BE2C (cell line): ENCODE measurements around the gene LST1.

Source experiments
- DNase-seq: peaks from one replicate; pipeline ENCODE4 v3.0.0-alpha.2; 2020
- H3K27me3 ChIP-seq: fragments of 250-450 bp; sonication (Bioruptor Pico); 2 replicates; pipeline ENCODE4 v1.5.1; 2020; ENCODE audit warnings: mild to moderate bottlenecking
- H3K36me3 ChIP-seq: fragments of 250-450 bp; sonication (Bioruptor Pico); 2 replicates; pipeline ENCODE4 v1.5.1; 2020; ENCODE audit warnings: mild to moderate bottlenecking
- H3K4me1 ChIP-seq: fragments of 250-450 bp; sonication (Bioruptor Pico); 2 replicates; pipeline ENCODE4 v1.5.1; 2020
- H3K4me3 ChIP-seq: 2 replicates; pipeline ENCODE4 v1.5.1; 2011; ENCODE audit warnings: low read depth, low read length
- H3K9me3 ChIP-seq: fragments of 250-450 bp; sonication (Bioruptor Pico); 2 replicates; pipeline ENCODE4 v1.5.1; 2020
- TF ChIP-seq, protein P1 (sequence below): IDR thresholded peaks from 2 replicates; pipeline ENCODE4 v1.5.1; 2012; ENCODE audit warnings: mild to moderate bottlenecking, low read depth, low read length

The LST1 gene

GRCh38 chr6:31621991-31622390, 35.9 kb downstream of the LST1 start:
- TF ChIP-seq, protein P1, sequence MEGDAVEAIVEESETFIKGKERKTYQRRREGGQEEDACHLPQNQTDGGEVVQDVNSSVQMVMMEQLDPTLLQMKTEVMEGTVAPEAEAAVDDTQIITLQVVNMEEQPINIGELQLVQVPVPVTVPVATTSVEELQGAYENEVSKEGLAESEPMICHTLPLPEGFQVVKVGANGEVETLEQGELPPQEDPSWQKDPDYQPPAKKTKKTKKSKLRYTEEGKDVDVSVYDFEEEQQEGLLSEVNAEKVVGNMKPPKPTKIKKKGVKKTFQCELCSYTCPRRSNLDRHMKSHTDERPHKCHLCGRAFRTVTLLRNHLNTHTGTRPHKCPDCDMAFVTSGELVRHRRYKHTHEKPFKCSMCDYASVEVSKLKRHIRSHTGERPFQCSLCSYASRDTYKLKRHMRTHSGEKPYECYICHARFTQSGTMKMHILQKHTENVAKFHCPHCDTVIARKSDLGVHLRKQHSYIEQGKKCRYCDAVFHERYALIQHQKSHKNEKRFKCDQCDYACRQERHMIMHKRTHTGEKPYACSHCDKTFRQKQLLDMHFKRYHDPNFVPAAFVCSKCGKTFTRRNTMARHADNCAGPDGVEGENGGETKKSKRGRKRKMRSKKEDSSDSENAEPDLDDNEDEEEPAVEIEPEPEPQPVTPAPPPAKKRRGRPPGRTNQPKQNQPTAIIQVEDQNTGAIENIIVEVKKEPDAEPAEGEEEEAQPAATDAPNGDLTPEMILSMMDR, result no peak
- Histone ChIP-seq H3K36me3 (peaks cover 52% of the 10 kb centered on the region), H3K4me1 (no peaks in the 10 kb centered on the region), H3K9me3 (no peaks in the 10 kb centered on the region), H3K4me3 (peak overlapping the region; percentile 85), H3K27me3 (no peaks in the 10 kb centered on the region)
- no peak for DNase-seq

- H3K36me3 ChIP-seq, result peaks cover 59% of the 10 kb centered on the region
- no peaks in the 10 kb centered on the region for H3K9me3 ChIP-seq
- TF ChIP-seq, protein P1, result no peak
- no peaks in the 10 kb centered on the region for H3K27me3 ChIP-seq
- DNase-seq, result no peak
- H3K4me3 ChIP-seq, result peak overlapping the region; percentile 85
- H3K4me1 ChIP-seq, result no peaks in the 10 kb centered on the region
Observed at GRCh38 chr6:31622684-31623091, 36.6 kb downstream of the LST1 start.

DNA sequence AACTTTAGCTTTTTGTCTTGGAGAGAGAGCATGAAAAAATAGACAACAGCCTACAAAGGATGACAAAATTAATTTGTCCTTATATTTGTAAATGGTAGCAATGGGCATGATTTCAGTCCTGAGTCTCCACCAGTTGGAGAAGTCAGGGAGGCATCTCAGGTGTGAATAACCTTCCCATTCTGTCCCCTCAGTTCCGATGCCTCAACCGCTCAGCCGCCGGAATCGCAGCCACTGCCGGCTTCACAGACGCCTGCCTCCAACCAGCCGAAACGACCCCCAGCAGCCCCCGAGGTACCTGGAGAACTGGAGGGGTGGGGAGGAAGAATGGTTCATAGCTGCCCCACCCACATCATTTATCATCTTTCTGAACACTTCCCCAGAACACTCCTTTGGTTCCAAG, 38.0 kb downstream of the LST1 start:
- Histone ChIP-seq H3K4me3 (no peak overlapping the region), H3K36me3 (peaks cover 73% of the 10 kb centered on the region), H3K27me3 (no peaks in the 10 kb centered on the region), H3K4me1 (no peaks in the 10 kb centered on the region), H3K9me3 (no peaks in the 10 kb centered on the region)
- TF ChIP-seq, protein P1, result no peak
- no peak for DNase-seq

- no peaks in the 10 kb centered on the region for H3K27me3 ChIP-seq
- peaks cover 97% of the 10 kb centered on the region for H3K36me3 ChIP-seq
- TF ChIP-seq, protein P1, result no peak
- no peak overlapping the region for H3K4me3 ChIP-seq
- DNase-seq, result no peak
- H3K9me3 ChIP-seq, result no peaks in the 10 kb centered on the region
- no peaks in the 10 kb centered on the region for H3K4me1 ChIP-seq
Observed at GRCh38 chr6:31626952-31627351, 40.9 kb downstream of the LST1 start.

DNA sequence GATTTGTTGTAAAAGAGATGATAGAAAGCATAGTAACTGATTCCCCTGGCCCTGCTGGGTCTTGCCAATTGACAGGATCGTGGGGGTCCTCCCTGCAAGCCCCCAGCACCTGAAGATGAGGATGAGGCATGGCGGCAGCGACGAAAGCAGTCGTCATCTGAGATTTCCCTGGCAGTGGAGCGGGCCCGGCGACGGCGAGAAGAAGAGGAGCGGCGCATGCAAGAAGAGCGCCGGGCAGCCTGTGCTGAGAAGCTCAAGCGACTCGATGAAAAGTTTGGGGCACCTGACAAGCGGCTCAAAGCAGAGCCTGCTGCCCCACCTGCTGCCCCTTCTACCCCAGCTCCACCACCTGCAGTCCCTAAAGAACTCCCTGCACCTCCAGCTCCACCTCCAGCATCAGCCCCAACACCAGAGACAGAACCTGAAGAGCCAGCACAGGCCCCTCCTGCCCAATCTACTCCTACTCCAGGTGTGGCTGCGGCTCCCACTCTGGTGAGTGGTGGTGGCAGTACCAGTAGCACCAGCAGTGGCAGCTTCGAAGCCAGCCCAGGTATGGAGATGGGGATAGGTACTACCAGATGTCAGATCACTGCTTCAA, 41.7 kb downstream of the LST1 start:
- TF ChIP-seq, protein P1, result no peak
- Histone ChIP-seq H3K4me3 (no peak overlapping the region), H3K36me3 (peaks cover 98% of the 10 kb centered on the region), H3K9me3 (no peaks in the 10 kb centered on the region), H3K27me3 (no peaks in the 10 kb centered on the region), H3K4me1 (no peaks in the 10 kb centered on the region)
- no peak for DNase-seq

DNA sequence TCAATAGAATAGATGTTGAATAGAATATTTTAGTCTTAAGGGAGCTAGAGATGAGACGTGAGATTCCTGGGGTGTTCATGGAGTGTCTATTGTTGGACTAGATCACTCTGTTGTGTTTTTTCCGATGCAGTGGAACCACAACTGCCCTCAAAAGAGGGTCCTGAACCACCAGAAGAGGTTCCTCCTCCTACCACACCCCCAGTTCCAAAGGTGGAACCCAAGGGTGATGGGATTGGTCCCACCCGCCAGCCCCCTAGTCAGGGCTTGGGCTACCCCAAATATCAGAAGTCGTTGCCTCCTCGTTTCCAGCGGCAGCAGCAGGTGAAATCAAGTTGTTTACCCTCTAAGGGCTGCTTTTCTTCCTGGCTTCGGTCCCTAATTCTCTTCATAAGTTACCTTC, 42.9 kb downstream of the LST1 start:
- TF ChIP-seq, protein P1, result no peak
- peaks cover 100% of the 10 kb centered on the region for H3K36me3 ChIP-seq
- no peaks in the 10 kb centered on the region for H3K27me3 ChIP-seq

More for the DNA sequence above, 42.9 kb downstream of the LST1 start:
- no peak for DNase-seq
- no peaks in the 10 kb centered on the region for H3K9me3 ChIP-seq
- H3K4me1 ChIP-seq, result no peaks in the 10 kb centered on the region
- H3K4me3 ChIP-seq, result no peak overlapping the region
